NCI-H345 (cell line): ENCODE results near the gene PRMT7.

Experiments used
- DNase-seq: peaks from one replicate; lab custom pipeline; 2025; lab: John Stamatoyannopoulos, UW

The PRMT7 gene

DNA sequence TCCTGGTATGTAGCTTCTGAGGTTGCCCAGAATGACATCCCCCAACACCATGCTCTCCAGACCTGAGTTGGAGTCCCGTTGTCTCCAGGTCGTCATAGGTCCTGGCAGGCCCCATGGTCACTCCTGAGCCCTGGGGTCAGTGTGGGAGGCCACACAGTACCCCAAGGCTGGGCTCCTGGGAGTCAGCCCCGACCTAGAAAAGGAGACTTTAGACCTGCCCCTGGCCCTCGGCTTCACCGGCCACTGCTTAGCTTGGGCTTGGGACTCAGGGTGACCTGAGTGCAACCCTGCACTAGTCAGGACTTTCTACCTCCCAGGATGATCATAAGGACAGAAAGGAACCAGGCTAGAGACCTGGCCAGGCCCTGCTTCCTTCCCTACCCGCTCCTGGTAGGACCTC lies 65.8 kb downstream of the PRMT7 start:
- no peak for DNase-seq

DNA sequence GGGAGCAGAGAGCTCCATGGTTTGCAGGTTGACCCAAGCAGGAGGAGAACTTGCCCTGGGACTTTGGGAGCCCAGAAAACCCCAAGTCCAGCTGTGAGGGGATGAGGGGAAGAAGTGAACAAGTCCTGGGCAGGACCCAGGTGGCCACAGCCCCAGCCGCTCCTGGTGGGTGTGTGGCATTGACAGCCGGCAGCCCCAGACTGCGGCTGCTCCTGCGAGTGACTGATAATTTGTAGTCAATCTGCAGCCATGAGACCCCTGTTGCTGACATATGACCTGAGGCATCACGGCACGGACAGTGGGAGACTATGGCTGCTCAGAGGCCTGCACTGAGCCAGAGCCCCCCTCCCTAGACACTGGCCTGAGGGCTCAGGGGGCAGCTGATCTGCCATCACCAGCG lies 66.4 kb downstream of the PRMT7 start:
- DNase-seq = no peak

DNA sequence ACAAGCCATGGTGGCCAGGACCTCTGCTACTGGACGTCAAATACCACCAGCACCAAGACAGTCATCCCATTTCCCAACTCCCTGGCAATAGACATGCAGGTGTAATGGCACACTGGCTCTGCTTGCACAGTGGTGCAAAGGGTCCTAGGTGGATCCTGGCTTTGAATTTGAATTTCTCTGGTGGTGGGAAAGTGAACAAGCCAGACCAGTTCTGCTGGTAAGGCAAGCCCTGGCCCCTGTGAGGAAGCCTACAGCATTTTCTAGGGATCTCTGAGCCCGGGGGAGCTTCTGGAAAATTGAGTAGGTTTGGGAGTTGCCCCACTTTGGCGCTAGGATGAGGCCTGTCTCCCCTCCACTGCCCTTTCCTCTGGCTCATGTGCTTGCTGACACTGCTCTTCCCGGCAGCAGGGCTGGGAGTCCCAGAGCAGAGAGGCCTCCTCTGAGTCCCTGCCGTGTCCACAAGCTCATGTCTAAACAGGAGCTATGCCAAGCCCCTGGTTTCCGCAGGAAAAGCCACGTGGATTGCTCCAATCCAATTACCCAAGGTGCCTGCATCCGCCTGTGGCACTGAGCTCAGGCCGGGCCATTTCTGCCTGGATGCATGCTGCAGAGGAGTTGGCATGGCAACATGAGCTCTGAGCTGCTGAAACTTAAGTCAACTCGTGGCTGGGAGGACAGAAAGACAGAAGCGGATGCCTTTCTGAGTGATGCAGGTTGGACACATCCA lies 67.0 kb downstream of the PRMT7 start:
- no peak for DNase-seq

DNA sequence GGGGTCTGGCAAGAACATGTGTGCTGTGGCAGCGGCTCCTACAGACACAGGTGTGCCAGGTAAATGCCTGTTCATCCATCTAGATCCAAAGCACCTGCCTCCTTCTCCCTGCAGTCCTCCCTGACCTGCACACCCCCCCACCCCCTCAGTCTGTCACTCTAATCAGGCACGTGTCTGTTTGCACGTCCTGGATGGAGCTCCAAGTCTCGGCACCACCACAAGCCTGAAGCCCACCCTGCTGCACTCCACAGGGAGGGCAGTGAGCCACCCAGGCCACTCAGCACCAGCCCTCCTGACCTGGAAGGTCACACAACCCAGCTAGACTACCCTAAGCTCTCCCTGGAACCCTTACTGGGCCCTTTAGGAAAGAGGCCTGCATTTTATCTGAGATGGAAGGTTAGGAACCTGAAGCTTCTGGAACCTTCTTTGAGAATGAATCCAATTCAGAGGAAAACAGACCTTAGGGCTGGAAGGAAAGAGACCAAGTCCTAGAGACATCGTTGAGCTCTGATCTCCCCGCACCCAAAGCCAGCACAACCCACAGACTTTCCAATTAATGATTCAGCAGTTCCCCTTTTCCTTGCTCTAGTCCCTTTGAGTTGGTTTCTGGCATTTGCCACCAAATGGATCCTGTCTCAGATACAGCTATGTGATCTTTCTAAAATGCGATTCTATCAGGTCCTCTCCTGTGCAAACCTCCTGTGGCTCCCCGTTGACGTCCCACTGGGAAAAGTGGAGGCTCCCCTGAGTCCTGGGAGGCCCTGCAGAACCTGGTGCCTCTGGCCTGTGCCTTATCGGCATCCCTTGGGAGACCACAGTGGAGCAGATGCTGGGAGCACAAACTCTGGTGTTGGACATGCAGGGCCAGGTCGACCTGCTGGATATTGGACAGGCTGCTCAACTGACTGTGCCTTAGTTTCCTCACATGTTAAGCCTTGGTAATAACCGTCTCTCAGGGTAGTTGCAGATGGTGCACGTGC lies 67.9 kb downstream of the PRMT7 start:
- no peak for DNase-seq

DNA sequence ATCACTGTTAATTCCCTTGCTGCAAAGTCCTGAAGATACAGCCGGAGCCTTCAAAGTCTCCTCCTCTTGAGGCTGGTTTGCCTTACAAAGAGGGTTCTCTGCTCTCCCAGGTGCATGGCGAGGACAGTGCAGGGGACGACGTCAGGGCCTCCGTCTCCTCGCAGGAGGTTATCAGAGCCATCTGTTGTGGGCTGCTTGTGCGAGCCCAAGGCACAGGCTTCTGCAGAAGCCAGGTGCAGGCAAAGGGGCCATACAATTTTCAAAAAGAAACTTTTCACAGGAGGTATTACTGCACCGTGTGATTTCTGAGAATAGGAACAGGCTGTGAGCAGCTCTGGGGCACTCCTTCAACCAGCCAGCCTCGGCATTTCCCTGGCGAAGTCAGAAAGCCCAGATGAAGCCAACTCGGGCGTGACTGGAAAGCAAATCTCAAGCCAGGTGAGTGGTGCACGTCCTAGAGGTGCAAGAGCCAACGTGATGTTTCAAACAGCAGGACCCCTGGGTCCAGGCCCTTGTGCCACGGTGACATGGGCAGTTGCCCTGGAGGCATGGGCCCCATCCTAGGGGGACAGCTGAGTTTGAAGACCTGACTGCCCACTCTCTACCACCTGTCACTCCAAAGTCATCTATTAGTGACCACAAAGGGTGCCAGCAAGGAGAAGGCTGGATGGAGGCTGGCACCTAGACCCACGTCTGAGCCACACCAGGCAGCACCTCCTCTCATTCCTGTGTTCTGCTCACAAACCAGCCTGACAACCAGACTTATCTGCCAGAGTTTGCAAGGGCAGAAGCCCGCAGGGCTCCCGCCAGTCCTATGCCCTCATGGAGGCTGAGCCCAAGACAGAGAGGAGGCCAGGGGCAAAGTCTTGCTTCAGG lies 68.9 kb downstream of the PRMT7 start:
- DNase-seq = no peak

DNA sequence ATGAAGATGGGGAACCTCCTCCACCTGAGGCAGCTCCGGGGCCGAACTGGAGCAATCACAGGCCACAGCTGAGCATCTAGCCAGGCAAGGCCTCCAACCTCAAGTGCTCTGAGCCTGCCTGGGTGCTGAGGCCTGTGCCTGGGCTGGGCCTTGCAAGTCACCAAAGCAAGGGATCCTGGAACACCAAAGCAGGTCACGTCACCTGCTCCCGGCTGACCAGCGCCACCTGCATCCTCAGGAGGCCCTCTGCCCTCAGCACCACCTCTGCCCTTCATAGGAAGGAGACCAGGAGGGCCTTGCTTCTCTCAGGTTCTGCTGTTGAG lies 69.5 kb downstream of the PRMT7 start:
- DNase-seq = no peak

DNA sequence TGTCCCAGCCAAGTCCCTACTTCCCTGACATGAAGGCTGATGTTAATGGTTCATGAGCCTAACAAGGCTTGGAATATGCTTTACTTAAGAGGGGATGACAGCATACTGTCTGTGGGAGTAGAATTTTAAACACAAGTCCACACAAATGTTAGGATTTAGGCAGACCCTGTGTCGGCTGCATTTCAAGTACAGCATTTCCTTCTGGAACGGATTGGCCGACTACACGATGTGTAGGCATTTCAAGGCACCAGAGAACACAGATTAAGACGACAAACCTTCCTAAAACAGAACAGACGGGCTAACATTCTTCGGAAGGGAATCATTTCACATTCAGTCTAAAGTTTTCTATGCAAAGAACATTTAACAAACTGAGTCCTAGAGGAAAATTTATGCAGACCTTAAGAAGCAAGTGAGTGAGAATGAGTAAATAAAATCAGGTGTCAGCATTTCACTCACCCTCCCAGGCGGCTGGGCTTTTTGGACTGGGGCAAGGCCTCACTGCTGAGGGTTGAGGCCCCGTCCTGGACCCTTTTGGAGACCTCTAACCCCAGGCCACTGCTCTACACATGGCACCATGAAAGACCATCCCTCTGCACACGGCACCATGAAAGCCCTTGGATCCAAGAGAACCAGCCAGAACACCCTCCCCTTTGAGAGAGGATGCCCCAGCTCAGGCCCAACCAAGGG lies 70.0 kb downstream of the PRMT7 start:
- no peak for DNase-seq

DNA sequence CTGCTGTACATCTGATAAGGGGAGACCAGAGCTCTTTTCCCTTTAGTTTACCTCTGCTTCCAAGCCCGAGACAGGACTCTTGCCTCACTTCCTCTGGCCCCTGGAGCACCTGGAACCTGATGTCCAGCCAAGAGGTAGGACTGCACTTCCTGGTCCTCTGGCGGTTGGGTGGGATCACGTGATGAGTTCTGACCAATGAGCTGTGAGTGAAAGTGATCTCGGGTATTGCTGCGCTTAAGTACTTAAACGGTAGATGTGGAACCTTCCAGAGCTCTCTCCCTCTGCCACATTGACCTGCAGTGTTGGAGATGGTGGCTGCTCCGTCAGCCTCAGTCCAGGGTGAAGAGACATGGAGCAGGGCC lies 70.5 kb downstream of the PRMT7 start:
- no peak for DNase-seq

DNA sequence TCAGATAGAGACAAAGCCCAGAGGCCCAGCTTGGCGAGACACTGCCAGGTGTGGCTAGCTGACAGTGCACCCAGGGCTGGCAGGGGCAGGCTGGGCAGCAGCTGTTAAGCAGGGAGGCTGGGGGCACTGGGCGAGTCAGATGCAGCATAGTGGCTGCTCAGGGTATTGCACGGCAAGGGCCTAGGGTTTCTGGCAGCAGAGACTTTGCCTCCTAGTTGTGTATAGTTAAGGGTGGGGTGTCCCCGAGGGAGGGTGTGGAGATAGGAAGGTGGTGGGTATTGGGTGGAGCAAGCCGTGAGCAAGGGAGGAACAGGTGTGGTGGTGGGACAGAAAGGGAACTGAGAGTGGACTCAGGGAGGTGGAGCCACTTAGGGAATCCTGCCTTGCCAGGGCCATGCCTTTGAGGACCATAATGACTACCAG lies 71.5 kb downstream of the PRMT7 start:
- no peak for DNase-seq

DNA sequence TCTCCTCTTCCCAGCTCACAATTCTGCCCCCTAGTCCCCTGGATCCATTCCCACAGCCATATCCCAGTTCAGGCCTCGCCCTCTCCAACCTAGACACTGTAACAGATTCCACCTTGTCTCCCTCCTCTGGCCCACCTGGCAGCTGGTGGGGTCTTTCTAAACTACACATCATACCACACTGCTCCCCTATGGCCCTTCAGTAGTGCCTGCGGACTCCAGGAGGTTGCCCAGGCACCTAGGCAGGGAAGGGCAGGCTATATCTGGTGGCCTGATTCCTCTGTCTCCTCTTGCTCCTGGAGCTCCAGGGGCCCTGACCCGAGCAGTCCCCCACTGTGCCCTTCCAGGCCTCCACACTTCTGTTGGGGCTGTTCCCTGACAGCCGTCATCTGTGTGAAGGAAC lies 73.0 kb downstream of the PRMT7 start:
- no peak for DNase-seq

DNA sequence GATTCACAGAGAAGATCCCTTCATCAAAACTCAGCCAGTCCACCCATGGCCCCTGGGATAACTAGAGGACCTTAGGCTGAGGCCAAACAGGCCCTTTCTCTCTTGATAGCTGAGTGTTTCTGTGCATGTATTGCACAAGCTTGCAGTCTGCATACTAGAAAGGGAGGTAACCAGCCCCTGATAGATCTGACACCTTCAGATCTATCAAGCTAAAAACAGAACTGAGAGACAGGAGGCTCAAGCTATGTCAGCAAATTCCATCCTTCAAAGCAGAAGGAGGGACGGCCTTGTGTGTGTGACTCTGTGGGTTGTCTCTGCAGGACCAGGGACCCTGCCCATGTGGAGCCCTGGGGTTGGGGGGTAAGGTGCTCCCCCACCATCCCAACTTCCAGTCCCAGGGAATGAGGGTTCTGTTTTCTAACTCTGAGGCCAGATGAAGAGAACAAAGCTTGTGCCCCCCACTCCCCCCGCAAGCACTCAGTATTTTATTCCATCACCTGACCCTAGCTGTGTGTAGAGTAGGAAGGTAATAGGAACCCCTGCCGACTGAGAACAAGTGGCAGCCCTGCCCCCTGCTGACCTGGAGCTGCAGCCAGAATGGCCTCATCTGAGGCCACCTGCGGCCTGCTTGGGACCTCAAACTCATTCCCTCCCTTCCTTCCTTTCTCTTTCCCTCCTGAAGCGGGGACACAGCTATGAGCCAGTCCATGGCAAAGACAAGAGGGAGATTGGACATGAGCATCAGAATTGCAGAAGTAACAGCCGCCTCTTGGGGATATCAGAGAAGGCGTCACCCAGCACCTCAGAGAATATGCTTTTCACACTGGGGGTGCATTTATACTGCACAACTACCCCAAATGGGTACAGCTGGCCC lies 73.7 kb downstream of the PRMT7 start:
- peak; percentile 44 for DNase-seq

DNA sequence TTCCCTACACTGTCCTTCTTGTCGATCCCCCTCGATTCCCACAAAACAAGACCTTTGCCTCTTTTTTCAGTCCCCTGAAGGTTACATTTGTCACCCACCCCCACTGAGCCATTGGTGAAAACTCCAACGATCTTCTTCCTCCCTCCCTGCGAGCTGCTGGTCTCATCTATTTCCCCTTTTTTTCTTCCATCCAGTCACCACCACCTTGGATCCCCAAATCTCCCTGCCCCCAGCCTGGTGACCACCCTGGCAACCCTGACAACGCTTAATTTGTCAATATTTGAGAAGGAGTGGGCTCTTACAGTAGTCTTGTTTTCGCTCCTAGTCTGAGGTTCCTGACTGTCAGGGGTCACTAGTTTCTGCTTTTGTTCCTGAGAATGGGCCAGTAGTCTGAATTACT lies 74.6 kb downstream of the PRMT7 start:
- no peak for DNase-seq

DNA sequence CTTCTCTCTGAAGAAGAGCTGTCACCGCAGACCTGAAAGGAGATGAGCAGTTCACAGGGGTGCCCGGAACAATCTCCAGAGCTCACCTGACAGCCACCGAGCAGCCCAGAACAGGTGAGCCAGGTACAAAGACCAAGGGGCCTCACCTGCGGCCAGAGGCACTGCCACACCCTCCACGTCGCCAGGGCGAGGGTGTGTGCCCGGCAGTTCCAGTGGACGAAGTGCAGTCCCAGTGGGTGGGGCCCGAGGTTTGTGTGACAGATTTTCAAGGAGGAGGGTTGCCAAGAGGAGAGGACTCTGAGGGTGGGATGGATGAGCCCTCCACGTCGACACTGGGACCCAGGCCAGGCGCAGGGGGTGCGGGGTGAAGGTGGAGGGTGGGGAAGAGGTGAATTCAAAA lies 75.8 kb downstream of the PRMT7 start:
- DNase-seq = no peak

DNA sequence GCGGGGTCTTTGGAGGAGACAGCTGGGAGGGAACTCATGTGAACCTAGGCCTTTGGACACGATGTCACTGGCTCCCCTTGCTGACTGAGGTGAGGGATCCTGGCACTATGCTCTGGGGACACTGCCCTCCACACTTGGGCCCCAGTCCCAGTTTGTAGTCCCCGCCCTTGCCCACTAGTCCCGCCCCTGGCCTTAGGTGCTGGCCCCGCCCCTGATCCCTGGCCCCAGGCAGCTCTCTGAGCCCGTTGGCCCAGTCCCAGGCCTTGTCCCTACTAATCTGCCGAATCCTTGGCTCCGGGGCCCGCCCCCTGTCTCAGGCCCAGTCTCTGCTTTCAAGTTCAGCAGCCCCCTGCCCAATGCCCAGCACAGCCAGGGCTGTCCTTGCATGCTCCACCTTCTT lies 76.5 kb downstream of the PRMT7 start:
- no peak for DNase-seq

DNA sequence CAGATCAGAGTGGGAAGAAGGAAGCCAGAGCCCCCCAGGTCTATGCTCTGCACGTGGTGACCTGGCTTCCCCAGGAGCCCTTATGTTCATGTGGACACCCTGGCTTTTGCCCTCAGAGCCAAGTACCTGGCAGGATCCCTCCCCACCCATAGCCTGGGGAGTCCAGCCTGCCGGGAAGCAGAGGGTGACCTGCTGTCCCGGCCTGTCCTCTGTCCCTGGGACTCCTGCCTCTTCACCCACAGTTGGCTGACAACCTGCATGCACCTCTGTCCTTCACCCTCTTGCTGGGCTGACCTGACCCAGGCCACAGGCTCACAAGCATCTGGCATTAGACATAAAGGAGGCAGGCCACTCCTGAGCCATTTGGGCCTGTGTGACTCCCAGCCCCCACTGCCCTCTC lies 77.3 kb downstream of the PRMT7 start:
- DNase-seq = no peak

DNA sequence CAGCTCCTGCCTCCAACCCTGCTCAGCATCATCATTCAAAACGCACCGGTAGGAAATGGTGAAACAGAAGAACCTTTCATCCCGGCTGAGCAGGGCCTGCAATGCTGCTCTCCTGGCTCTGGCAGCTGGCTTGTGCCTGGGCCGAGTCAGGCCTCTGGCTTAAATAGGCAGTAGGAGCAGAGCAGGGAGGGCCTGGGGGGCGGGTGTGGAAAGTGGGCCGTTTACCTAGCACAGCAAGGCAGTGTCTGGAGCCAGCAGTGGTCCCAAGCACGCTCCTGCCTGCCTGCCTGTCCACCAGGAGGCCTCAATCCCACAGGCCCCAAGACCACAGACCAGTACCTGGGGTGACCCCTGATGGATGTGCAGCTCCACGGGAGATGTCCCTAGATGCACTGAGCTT lies 78.2 kb downstream of the PRMT7 start:
- DNase-seq = no peak

DNA sequence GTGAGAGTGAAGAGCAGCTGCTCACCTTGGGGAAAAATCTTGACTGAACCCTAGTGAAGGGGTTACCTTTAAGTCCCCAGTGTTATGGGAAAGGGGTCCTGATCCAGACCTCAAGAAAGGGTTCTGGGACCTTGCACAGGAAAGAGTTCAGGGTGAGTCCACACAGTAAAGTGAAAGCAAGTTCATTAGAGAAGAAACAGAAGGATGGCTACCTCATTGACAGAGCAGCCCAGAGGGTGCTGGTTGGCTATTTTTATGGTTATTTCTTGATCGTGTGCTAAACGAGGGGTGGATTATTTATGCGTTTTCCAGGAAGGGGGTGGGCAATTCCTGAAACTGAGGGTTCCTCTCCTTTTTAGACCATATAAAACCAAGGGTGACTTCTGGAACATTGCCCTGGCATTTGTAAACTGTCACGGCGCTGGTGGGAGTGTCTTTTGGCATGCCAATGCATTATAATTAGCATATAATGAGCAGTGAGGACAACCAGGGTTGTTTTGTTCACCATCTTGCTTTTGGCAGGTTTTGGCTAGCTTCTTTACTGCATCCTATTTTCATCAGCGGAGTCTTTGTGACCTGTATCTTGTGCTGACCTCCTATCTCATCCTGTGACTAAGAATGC lies 79.0 kb downstream of the PRMT7 start:
- no peak for DNase-seq

DNA sequence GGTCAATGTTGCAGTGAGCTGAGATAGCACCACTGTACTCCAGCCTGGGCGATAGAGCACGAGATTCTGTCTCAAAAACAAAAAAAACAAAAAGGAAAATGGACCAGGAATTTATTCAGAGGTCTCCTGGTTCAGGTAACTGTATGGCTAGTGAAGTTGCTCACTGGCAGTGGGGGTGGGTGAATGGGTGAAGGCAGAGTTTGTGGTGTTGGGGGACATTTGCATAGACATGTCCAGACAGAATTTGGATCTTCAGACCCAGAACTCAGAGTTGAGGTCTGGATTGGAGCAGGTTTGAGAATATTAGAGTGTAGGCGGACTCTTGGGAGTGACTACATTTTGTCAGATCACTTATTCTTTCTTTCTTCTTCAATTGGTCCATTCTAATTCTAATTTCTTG lies 82.5 kb downstream of the PRMT7 start:
- DNase-seq = no peak

DNA sequence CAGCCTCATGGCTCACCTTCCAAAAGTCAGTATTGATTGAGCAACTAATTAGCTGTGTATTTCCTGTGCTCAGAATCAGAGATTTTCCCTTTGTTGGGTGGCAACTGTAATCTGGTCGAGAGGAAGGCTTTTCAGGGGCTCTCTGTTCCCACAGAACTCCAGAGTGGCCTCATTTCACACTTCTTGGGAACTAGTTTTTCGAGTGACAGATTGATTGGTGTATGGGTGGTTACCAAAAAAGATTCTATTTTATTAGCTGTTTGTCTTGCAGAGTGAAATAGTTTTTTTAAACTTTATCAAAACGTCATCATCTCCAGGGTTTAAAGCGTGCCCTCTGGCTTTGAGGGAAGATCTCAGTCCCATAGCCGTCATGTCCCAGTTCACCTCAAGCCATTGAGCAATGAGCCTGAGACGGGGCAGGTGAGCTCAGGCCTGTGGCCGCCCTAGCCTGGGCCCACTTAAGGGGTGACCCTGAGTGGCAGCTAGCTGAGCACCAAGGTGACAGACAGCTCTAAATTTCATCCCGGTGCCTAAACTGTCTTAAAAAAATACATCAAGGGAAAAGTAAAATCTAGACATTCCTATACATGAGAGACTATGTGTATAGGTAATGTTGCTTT lies 84.5 kb downstream of the PRMT7 start:
- no peak for DNase-seq

DNA sequence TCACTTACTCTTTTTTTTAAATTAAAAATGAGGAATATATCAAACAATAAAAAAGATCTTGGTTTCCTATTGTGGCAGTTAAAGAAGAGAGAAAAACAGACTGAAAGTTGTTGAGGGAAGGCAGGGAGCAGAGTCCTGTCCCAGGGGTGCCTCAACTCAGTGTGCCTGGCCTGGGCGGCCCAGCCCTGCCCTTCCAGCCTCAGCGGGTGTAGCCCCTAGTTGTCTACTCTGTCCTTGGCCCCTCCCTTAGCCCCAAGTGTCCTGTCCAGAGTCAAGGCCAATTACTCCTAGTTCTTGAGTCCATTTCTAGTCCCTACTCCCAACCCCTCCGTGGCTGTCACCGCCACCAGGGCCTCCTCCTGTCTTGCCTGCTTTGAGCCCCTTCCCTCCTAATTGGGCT lies 85.0 kb downstream of the PRMT7 start:
- no peak for DNase-seq
